SW 1271 (cell line): Measurements from ENCODE around the gene MIS12.

Experiments
- DNase-seq, 2 experiments: peaks; one replicate each; lab custom pipeline; 2025; lab: John Stamatoyannopoulos, UW

Gene MIS12

GRCh38 chr17:5533486-5534315, 47.3 kb downstream of the MIS12 start:
- DNase-seq, result no peak

GRCh38 chr17:5535436-5535835, 49.1 kb downstream of the MIS12 start:
- DNase-seq, result no peak

GRCh38 chr17:5536866-5537650, 50.7 kb downstream of the MIS12 start:
- DNase-seq, result no peak

GRCh38 chr17:5539286-5539685, 52.9 kb downstream of the MIS12 start:
- no peak for DNase-seq

GRCh38 chr17:5540321-5540720, 54.0 kb downstream of the MIS12 start:
- DNase-seq, result no peak
